Measurements from ENCODE around the gene SEZ6L. TPM values are rescaled to one million over a fixed set of nuclear protein-coding genes. Genes with fewer than 3 reads are reported as not detected.

The SEZ6L gene
- total and polyA plus RNA-seq, 2 experiments from 2014 or later, result 0.43 to 0.44 TPM

DNA sequence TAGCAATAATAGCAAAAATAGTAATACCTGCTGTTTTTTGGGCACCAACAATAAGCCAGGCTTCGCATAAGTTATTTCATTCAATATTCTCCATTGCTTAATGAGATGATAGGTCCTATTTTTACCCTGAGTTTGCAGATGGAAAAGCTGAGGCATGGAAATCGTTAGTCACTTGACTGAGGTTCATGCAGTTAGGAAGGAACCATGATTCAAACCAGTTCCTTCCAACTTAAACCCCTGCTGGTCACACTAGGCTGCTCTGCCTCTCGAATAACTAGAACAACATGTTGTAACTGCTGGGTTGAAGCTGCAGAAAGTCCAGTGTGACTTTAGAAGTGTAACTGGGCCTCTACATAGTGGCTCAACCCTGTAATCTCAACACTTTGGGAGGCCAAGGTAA, 69.3 kb downstream of the SEZ6L start:
- no peaks in the 10 kb centered on the region for H4K20me1 ChIP-seq (ENCODE audit: insufficient read depth, poor library complexity, severe bottlenecking)
- H3K4me3 ChIP-seq, result no peak overlapping the region
- H3K79me2 ChIP-seq, result no peaks in the 10 kb centered on the region
- H3K4me1 ChIP-seq (ENCODE audit: insufficient read depth), result no peaks in the 10 kb centered on the region
- no peak for DNase-seq (ENCODE audit: low spot score)
- H2AFZ ChIP-seq, result no peak overlapping the region
- H3K36me3 ChIP-seq (replicated peaks; ENCODE audit: insufficient read depth, low read depth), result no peaks in the 10 kb centered on the region
- TF ChIP-seq EZH2 (IDR thresholded peaks at IDR 0.05; ENCODE audit: borderline replicate concordance), result no peak
- TF ChIP-seq EZH2phosphoT487 (IDR thresholded peaks at IDR 0.05; ENCODE audit: low read depth, severe bottlenecking, unreplicated experiment), result no peak
- TF ChIP-seq, protein P1, sequence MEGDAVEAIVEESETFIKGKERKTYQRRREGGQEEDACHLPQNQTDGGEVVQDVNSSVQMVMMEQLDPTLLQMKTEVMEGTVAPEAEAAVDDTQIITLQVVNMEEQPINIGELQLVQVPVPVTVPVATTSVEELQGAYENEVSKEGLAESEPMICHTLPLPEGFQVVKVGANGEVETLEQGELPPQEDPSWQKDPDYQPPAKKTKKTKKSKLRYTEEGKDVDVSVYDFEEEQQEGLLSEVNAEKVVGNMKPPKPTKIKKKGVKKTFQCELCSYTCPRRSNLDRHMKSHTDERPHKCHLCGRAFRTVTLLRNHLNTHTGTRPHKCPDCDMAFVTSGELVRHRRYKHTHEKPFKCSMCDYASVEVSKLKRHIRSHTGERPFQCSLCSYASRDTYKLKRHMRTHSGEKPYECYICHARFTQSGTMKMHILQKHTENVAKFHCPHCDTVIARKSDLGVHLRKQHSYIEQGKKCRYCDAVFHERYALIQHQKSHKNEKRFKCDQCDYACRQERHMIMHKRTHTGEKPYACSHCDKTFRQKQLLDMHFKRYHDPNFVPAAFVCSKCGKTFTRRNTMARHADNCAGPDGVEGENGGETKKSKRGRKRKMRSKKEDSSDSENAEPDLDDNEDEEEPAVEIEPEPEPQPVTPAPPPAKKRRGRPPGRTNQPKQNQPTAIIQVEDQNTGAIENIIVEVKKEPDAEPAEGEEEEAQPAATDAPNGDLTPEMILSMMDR (IDR thresholded peaks at IDR 0.05; ENCODE audit: poor library complexity), result no peak
- no peaks in the 10 kb centered on the region for H3K9me3 ChIP-seq (ENCODE audit: low read depth)
- 87% methylated on average over 3 of the region's 3 CpGs for WGBS (ENCODE audit: low lambda C conversion rate, missing lambda C conversion rate)
- H3K27me3 ChIP-seq, result peaks cover 37% of the 10 kb centered on the region
- no peak overlapping the region for H3K4me2 ChIP-seq
- no peaks in the 10 kb centered on the region for H3K9me2 ChIP-seq (replicated peaks; ENCODE audit: insufficient read depth)
- no peak overlapping the region for H3K27ac ChIP-seq

DNA sequence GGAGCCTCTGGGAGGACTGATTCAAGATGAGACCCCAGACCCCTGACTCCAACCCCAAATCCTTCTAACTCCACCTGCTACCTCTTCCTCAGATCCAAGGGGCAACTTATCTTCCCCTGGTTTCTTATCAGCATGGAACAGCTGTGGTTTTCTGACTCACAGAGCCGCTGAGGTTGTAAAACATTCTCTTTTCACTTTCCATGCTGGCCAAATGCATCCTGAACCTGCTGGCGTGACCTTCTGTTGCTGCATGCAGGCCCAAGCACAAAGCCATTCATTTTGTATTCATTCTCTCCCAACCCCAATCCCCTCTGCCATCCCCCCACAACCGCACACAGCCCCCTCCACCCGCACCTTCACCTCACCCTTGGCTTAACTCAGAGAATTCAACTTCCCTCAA, 70.3 kb downstream of the SEZ6L start:
- Histone ChIP-seq H3K27me3 (peaks cover 40% of the 10 kb centered on the region), H3K36me3 (replicated peaks; ENCODE audit: insufficient read depth, low read depth) (no peaks in the 10 kb centered on the region), H3K4me2 (no peak overlapping the region), H2AFZ (no peak overlapping the region), H3K4me3 (no peak overlapping the region), H3K79me2 (no peaks in the 10 kb centered on the region), H3K4me1 (ENCODE audit: insufficient read depth) (no peaks in the 10 kb centered on the region), H3K9me2 (replicated peaks; ENCODE audit: insufficient read depth) (no peaks in the 10 kb centered on the region), H3K27ac (no peak overlapping the region), H4K20me1 (ENCODE audit: insufficient read depth, poor library complexity, severe bottlenecking) (no peaks in the 10 kb centered on the region), H3K9me3 (ENCODE audit: low read depth) (no peaks in the 10 kb centered on the region)
- TF ChIP-seq EZH2 (IDR thresholded peaks at IDR 0.05; ENCODE audit: borderline replicate concordance) (no peak), EZH2phosphoT487 (IDR thresholded peaks at IDR 0.05; ENCODE audit: low read depth, severe bottlenecking, unreplicated experiment) (no peak)
- TF ChIP-seq, protein P1 (IDR thresholded peaks at IDR 0.05; ENCODE audit: poor library complexity), result no peak
- 40% methylated on average over 3 of the region's 4 CpGs for WGBS (ENCODE audit: low lambda C conversion rate, missing lambda C conversion rate)
- DNase-seq (ENCODE audit: low spot score), result no peak

DNA sequence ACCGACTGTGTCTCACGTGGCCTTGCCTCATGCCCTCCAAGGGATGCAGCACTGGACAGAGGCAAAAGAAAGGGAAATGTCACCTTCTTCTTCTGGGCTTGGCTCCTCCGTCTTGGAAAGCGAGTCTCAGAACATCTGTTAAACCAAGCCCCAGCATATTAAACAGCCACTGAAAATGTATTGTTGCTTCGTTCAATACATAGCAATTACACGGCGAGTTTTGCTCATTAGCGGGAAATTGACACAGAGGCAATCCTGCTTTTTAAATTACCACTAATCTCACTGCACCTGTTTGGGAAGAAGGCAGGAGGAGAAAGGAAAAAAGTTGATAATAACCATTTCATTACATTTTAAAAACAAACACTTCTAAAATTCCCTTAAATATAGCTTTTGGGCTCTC, 72.1 kb downstream of the SEZ6L start:
- H3K79me2 ChIP-seq, result no peaks in the 10 kb centered on the region
- no peak for DNase-seq (ENCODE audit: low spot score)
- H3K27me3 ChIP-seq, result peaks cover 37% of the 10 kb centered on the region
- H2AFZ ChIP-seq, result no peak overlapping the region
- H3K36me3 ChIP-seq (replicated peaks; ENCODE audit: insufficient read depth, low read depth), result no peaks in the 10 kb centered on the region
- H4K20me1 ChIP-seq (ENCODE audit: insufficient read depth, poor library complexity, severe bottlenecking), result no peaks in the 10 kb centered on the region
- H3K4me2 ChIP-seq, result no peak overlapping the region
- no peaks in the 10 kb centered on the region for H3K9me2 ChIP-seq (replicated peaks; ENCODE audit: insufficient read depth)
- TF ChIP-seq EZH2 (IDR thresholded peaks at IDR 0.05; ENCODE audit: borderline replicate concordance), result no peak
- TF ChIP-seq, protein P1 (IDR thresholded peaks at IDR 0.05; ENCODE audit: poor library complexity), result no peak
- no peak for TF ChIP-seq EZH2phosphoT487 (IDR thresholded peaks at IDR 0.05; ENCODE audit: low read depth, severe bottlenecking, unreplicated experiment)
- H3K4me1 ChIP-seq (ENCODE audit: insufficient read depth), result no peaks in the 10 kb centered on the region
- H3K4me3 ChIP-seq, result no peak overlapping the region
- no peak overlapping the region for H3K27ac ChIP-seq
- WGBS (ENCODE audit: low lambda C conversion rate, missing lambda C conversion rate), result 92% methylated on average over 8 of the region's 8 CpGs
- H3K9me3 ChIP-seq (ENCODE audit: low read depth), result no peaks in the 10 kb centered on the region

DNA sequence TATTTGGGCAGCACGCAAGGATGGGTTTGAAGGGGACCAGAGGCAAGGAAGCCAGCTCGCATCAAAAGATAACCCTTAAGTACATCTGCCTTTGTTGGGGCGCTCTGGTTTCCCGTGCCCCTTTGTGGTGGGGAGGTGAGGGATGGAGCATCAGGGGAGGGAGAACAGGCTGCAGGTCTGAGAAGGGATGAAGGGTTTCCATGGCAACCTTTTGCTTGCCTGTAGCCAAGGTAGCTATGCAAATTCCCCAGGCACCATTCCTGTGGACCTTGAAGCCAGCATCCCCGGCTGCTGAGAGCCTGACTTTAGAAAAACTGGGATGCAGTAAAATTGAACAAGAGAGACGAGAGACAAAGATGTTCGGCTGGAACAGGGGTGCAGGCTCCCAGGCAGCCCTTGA, 75.7 kb downstream of the SEZ6L start:
- H3K9me2 ChIP-seq (replicated peaks; ENCODE audit: insufficient read depth), result no peaks in the 10 kb centered on the region
- H3K79me2 ChIP-seq, result no peaks in the 10 kb centered on the region
- H3K4me1 ChIP-seq (ENCODE audit: insufficient read depth), result no peaks in the 10 kb centered on the region
- H3K27ac ChIP-seq, result no peak overlapping the region
- TF ChIP-seq EZH2phosphoT487 (IDR thresholded peaks at IDR 0.05; ENCODE audit: low read depth, severe bottlenecking, unreplicated experiment), result no peak
- no peak for TF ChIP-seq EZH2 (IDR thresholded peaks at IDR 0.05; ENCODE audit: borderline replicate concordance)
- TF ChIP-seq, protein P1 (IDR thresholded peaks at IDR 0.05; ENCODE audit: poor library complexity), result no peak
- no peak overlapping the region for H3K4me2 ChIP-seq
- H3K36me3 ChIP-seq (replicated peaks; ENCODE audit: insufficient read depth, low read depth), result no peaks in the 10 kb centered on the region
- no peak overlapping the region for H3K4me3 ChIP-seq
- no peak for DNase-seq (ENCODE audit: low spot score)
- H2AFZ ChIP-seq, result no peak overlapping the region
- H3K9me3 ChIP-seq (ENCODE audit: low read depth), result peaks cover 4% of the 10 kb centered on the region
- 80% methylated on average over 7 of the region's 7 CpGs for WGBS (ENCODE audit: low lambda C conversion rate, missing lambda C conversion rate)
- no peaks in the 10 kb centered on the region for H4K20me1 ChIP-seq (ENCODE audit: insufficient read depth, poor library complexity, severe bottlenecking)
- peaks cover 28% of the 10 kb centered on the region for H3K27me3 ChIP-seq

Measured in hepatocyte (in vitro differentiated cells).